ENCODE results near the gene EIF6.

- TF ChIP-seq EZH2phosphoT487 (IDR thresholded peaks at IDR 0.05; ENCODE audit: unreplicated experiment) (no peak), EZH2 (IDR thresholded peaks at IDR 0.05; ENCODE audit: low read depth, unreplicated experiment) (no peak), CTCF (conservative IDR thresholded peaks at IDR 0.05; ENCODE audit: low read depth in 2 of 2) (no peak), STAT1 (IDR thresholded peaks at IDR 0.05; ENCODE audit: unreplicated experiment) (no peak)
- TF ChIP-seq, protein P1, sequence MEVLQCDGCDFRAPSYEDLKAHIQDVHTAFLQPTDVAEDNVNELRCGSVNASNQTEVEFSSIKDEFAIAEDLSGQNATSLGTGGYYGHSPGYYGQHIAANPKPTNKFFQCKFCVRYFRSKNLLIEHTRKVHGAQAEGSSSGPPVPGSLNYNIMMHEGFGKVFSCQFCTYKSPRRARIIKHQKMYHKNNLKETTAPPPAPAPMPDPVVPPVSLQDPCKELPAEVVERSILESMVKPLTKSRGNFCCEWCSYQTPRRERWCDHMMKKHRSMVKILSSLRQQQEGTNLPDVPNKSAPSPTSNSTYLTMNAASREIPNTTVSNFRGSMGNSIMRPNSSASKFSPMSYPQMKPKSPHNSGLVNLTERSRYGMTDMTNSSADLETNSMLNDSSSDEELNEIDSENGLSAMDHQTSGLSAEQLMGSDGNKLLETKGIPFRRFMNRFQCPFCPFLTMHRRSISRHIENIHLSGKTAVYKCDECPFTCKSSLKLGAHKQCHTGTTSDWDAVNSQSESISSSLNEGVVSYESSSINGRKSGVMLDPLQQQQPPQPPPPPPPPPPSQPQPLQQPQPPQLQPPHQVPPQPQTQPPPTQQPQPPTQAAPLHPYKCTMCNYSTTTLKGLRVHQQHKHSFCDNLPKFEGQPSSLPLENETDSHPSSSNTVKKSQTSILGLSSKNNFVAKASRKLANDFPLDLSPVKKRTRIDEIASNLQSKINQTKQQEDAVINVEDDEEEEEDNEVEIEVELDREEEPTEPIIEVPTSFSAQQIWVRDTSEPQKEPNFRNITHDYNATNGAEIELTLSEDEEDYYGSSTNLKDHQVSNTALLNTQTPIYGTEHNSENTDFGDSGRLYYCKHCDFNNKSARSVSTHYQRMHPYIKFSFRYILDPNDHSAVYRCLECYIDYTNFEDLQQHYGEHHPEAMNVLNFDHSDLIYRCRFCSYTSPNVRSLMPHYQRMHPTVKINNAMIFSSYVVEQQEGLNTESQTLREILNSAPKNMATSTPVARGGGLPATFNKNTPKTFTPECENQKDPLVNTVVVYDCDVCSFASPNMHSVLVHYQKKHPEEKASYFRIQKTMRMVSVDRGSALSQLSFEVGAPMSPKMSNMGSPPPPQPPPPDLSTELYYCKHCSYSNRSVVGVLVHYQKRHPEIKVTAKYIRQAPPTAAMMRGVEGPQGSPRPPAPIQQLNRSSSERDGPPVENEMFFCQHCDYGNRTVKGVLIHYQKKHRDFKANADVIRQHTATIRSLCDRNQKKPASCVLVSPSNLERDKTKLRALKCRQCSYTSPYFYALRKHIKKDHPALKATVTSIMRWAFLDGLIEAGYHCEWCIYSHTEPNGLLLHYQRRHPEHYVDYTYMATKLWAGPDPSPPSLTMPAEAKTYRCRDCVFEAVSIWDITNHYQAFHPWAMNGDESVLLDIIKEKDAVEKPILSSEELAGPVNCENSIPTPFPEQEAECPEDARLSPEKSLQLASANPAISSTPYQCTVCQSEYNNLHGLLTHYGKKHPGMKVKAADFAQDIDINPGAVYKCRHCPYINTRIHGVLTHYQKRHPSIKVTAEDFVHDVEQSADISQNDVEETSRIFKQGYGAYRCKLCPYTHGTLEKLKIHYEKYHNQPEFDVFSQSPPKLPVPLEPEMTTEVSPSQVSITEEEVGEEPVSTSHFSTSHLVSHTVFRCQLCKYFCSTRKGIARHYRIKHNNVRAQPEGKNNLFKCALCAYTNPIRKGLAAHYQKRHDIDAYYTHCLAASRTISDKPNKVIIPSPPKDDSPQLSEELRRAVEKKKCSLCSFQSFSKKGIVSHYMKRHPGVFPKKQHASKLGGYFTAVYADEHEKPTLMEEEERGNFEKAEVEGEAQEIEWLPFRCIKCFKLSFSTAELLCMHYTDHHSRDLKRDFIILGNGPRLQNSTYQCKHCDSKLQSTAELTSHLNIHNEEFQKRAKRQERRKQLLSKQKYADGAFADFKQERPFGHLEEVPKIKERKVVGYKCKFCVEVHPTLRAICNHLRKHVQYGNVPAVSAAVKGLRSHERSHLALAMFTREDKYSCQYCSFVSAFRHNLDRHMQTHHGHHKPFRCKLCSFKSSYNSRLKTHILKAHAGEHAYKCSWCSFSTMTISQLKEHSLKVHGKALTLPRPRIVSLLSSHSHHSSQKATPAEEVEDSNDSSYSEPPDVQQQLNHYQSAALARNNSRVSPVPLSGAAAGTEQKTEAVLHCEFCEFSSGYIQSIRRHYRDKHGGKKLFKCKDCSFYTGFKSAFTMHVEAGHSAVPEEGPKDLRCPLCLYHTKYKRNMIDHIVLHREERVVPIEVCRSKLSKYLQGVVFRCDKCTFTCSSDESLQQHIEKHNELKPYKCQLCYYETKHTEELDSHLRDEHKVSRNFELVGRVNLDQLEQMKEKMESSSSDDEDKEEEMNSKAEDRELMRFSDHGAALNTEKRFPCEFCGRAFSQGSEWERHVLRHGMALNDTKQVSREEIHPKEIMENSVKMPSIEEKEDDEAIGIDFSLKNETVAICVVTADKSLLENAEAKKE (CRISPR knock-in tag; IDR thresholded peaks at IDR 0.05) = no peak
These were observed 31.6 kb downstream of the EIF6 start for GRCh38 chr20:35253010-35253409.
